K562 (cell line): ENCODE measurements around the gene KIAA1958. TPM values are rescaled to one million over a fixed set of nuclear protein-coding genes. Genes with fewer than 3 reads are reported as not detected.

Source experiments
- ATAC-seq: fragments of 200-7000 bp; cut with Tn5 transposase; 3 replicates; pipeline ENCODE4 v1.9.1; 2020; ENCODE audit warnings: moderate library complexity
- BruUV-seq: library from RNA; stranded (reverse); fragments of 400-500 nt; replicated peaks from 2 replicates; lab custom pipeline; 2021; lab: Mats Ljungman, UMichigan
- CTCF ChIA-PET: fragments of 300-600 bp; formaldehyde crosslinking; extraction: SDS; loops from one replicate; lab custom pipeline; 2021; ENCODE audit warnings: low intra/inter-chr PET ratio; lab: Yijun Ruan, JAX
- POLR2A ChIA-PET: fragments of 300-600, 350-650 bp; sonication (Branson Sonifier 250); formaldehyde crosslinking; extraction: SDS; loops from one replicate; lab custom pipeline; 2021; ENCODE audit warnings: antibody characterized with exemption, inconsistent platforms; lab: Yijun Ruan, JAX
- DNase-seq, 4 experiments: peaks; one replicate each; pipeline versions ENCODE4 v3.0.0 to v3.0.0-alpha.2; 2011 to 2018; ENCODE audit warnings: low spot score in 3 of 4, mixed read lengths in 3 of 4; ENCODE audit errors: extremely low read depth in 1 of 4
- FAIRE-seq: peaks from 2 replicates; lab custom pipeline; 2011; peaks lifted over from hg19 to GRCh38; lab: Jason Lieb, UNC
- H2AFZ ChIP-seq: 2 replicates; pipeline ENCODE4 v1.6.0; 2011; ENCODE audit warnings: low read depth, low read length, control low read depth, inconsistent platforms
- H3K27ac ChIP-seq: fragments of 200-600 bp; 3 replicates; pipeline ENCODE4 v1.8.0; 2011; ENCODE audit warnings: low read depth, mild to moderate bottlenecking, control low read depth, inconsistent platforms, low read length, moderate library complexity, mixed read lengths; ENCODE audit errors: extremely low read depth
- H3K27me3 ChIP-seq, 2 experiments: fragments of 300-600 bp in 1 of 2; 2 replicates in 1 of 2; 3 replicates in 1 of 2; pipeline versions ENCODE4 v1.6.0 to v1.8.0; 2011; ENCODE audit warnings: inconsistent platforms in 2 of 2, low read length in 2 of 2, mild to moderate bottlenecking in 1 of 2, mixed read lengths in 1 of 2, moderate library complexity in 1 of 2; ENCODE audit not compliant: control insufficient read depth in 2 of 2, insufficient read depth in 2 of 2
- H3K36me3 ChIP-seq: fragments of 300-600 bp; 3 replicates; pipeline ENCODE4 v1.8.0; 2011; ENCODE audit warnings: mild to moderate bottlenecking, low read length, inconsistent platforms; ENCODE audit not compliant: control insufficient read depth, insufficient read depth
- H3K4me1 ChIP-seq, 2 experiments: fragments of 200-600 bp in 1 of 2; replicated peaks in 1 of 2; 2 replicates in 1 of 2; 3 replicates in 1 of 2; pipeline versions ENCODE4 v1.5.1 to v1.8.0; 2011; ENCODE audit warnings: inconsistent platforms in 2 of 2, low read length in 2 of 2, mild to moderate bottlenecking in 1 of 2, mixed read lengths in 1 of 2, moderate library complexity in 1 of 2; ENCODE audit not compliant: control insufficient read depth in 2 of 2, insufficient read depth in 2 of 2
- H3K4me2 ChIP-seq: 2 replicates; pipeline ENCODE4 v1.6.1; 2011; ENCODE audit warnings: low read length, control low read depth, inconsistent platforms, mixed read lengths; ENCODE audit not compliant: insufficient read depth
- H3K4me3 ChIP-seq: fragments of 200-600 bp; sonication (generic), shearing (Covaris generic); 2 replicates; pipeline ENCODE4 v1.5.1; 2016; ENCODE audit warnings: control low read depth, inconsistent platforms
- H3K79me2 ChIP-seq: fragments of 200-600 bp; 3 replicates; pipeline ENCODE4 v1.8.0; 2011; ENCODE audit warnings: low read length, inconsistent platforms; ENCODE audit not compliant: control insufficient read depth, insufficient read depth
- H3K9ac ChIP-seq, 2 experiments: 2 replicates each; pipeline versions ENCODE4 v1.6.0 to v1.6.1; 2011; ENCODE audit warnings: low read depth in 2 of 2, low read length in 2 of 2, control low read depth in 1 of 2, inconsistent platforms in 1 of 2, mild to moderate bottlenecking in 1 of 2, mixed read lengths in 1 of 2; ENCODE audit not compliant: insufficient read depth in 1 of 2
- H3K9me1 ChIP-seq: one replicate; pipeline ENCODE4 v1.6.0; 2011; ENCODE audit warnings: inconsistent platforms, mild to moderate bottlenecking, low read length, moderate library complexity; ENCODE audit not compliant: control insufficient read depth, insufficient read depth
- H3K9me3 ChIP-seq: replicated peaks from 2 replicates; pipeline ENCODE4 v1.5.1; 2011; ENCODE audit warnings: low read depth, low read length, inconsistent platforms; ENCODE audit not compliant: control insufficient read depth, insufficient read depth
- H4K20me1 ChIP-seq: replicated peaks from 2 replicates; pipeline ENCODE4 v1.6.1; 2011; ENCODE audit warnings: low read length, inconsistent platforms, mixed read lengths; ENCODE audit not compliant: control insufficient read depth, insufficient read depth
- BRF1 ChIP-seq: IDR thresholded peaks from 3 replicates; pipeline ENCODE4 v1.6.1; 2011; ENCODE audit warnings: borderline replicate concordance, mild to moderate bottlenecking; ENCODE audit not compliant: insufficient read length; ENCODE audit errors: extremely low read depth
- CTCF ChIP-seq, 3 experiments: IDR thresholded peaks in 2 of 3; conservative IDR thresholded peaks in 1 of 3; 2 replicates each; pipeline ENCODE4 v1.5.1; 2011 to 2012; ENCODE audit warnings: low read length in 3 of 3, mild to moderate bottlenecking in 3 of 3, control low read depth in 2 of 3, improper control_type of control experiment in 1 of 3, inconsistent platforms in 1 of 3, low read depth in 1 of 3, mixed read lengths in 1 of 3, moderate library complexity in 1 of 3; ENCODE audit not compliant: insufficient read depth in 2 of 3
- FIP1L1 ChIP-seq: fragments of 200-400 bp; formaldehyde crosslinking; IDR thresholded peaks from 2 replicates; pipeline ENCODE4 v1.6.1; 2018; ENCODE audit warnings: mild to moderate bottlenecking, low read depth, low read length; ENCODE audit not compliant: poor library complexity, severe bottlenecking
- KLF6 ChIP-seq: fragments of 250-450 bp; sonication (Bioruptor Pico); IDR thresholded peaks from 2 replicates; pipeline ENCODE4 v1.4.0; 2020; ENCODE audit warnings: mild to moderate bottlenecking, moderate library complexity, borderline replicate concordance
- NBN ChIP-seq: fragments of 450-650 bp; IDR thresholded peaks from 2 replicates; pipeline ENCODE4 v1.6.1; 2016; ENCODE audit warnings: low read depth, mild to moderate bottlenecking
- SUPT5H ChIP-seq: fragments of 450-650 bp; IDR thresholded peaks from 2 replicates; pipeline ENCODE4 v1.6.1; 2016
- ZNF280A ChIP-seq: fragments of 450-650 bp; IDR thresholded peaks from 2 replicates; pipeline ENCODE4 v1.6.1; 2018; ENCODE audit warnings: mild to moderate bottlenecking, low read depth; ENCODE audit not compliant: partially characterized antibody
- ZNF41 ChIP-seq: fragments of 250-450 bp; sonication (Bioruptor Pico); conservative IDR thresholded peaks from 2 replicates; pipeline ENCODE4 v1.4.0; 2020; ENCODE audit warnings: mild to moderate bottlenecking
- ZNF445 ChIP-seq: fragments of 250-450 bp; sonication (Bioruptor Pico); IDR thresholded peaks from 2 replicates; pipeline ENCODE4 v1.4.0; 2020; ENCODE audit warnings: low read depth, mild to moderate bottlenecking, moderate library complexity
- WGBS: fragments of 100-300 bp; shearing (Covaris generic); methylation state at CpG from one replicate; pipeline ENCODE4 v1.1.6; 2016; ENCODE audit warnings: low coverage, mixed read lengths; ENCODE audit not compliant: insufficient coverage; ENCODE audit errors: missing lambda C conversion rate; 5-methylcytosine and 5-hydroxymethylcytosine counted together
- in situ Hi-C: fragments of 300-500 bp; cut with MboI; formaldehyde crosslinking; loops from 4 replicates; pipeline ENCODE4 v1.15.0; 2018; ENCODE audit warnings: inconsistent platforms, mixed read lengths
- intact Hi-C: fragments of 100-400 bp; cut with micrococcal nuclease; formaldehyde crosslinking; loops from 2 replicates; pipeline ENCODE4 v1.14.2; 2022
- polyA plus RNA-seq, 8 experiments: library from polyadenylated mRNA; depleted of rRNA in 4 of 8; stranded (reverse) in 5 of 8; unstranded in 3 of 8; fragments of >200 nt; fragmentation: Nextera tagmentation in 2 of 8; fragmentation: Illumina TruSeq in 1 of 8; extraction: Ambion mirVana in 2 of 8; extraction: Trizol in 1 of 8; gene quantifications; 2 replicates each; pipeline versions ENCODE4 v1.2.1 to v1.2.3, GENCODE V29; 2011 to 2014; ENCODE audit warnings: inconsistent platforms in 1 of 8, missing spikeins in 1 of 8
- total RNA-seq, 7 experiments: library from RNA; depleted of rRNA in 6 of 7; stranded (reverse); fragments of >200 nt in 6 of 7; fragmentation: Illumina TruSeq in 2 of 7; extraction: Trizol in 2 of 7; gene quantifications; 2 replicates each; pipeline versions ENCODE4 v1.2.1 to v1.2.3, GENCODE V29; 2011 to 2021; ENCODE audit warnings: low replicate concordance in 1 of 7

Gene KIAA1958
- total and polyA plus RNA-seq, 9 of the 15 experiments (the other 6 are each of a cell fraction or from before 2014, with no cell fraction given): 1.1 to 16.0 (median 10.1) TPM

GRCh38 chr9:112711050-112711689, 224.5 kb downstream of the KIAA1958 start (continued):
- peak; percentile 36 to 58 (median 47); a peak in 5 of 6 replicates for TF ChIP-seq CTCF (IDR thresholded peaks at IDR 0.05 in 2 of 3, conservative IDR thresholded peaks at IDR 0.05 in 1 of 3; ENCODE audit: insufficient read depth in 2 of 3, low read depth in 1 of 3, low read length in 3 of 3)
- TF ChIP-seq NBN: no peak
- TF ChIP-seq SUPT5H: no peak
- TF ChIP-seq KLF6: no peak
- TF ChIP-seq BRF1: no peak
- no peak for TF ChIP-seq ZNF41 (CRISPR knock-in tag)

GRCh38 chr9:112712678-112713077, 226.1 kb downstream of the KIAA1958 start:
- H3K79me2 ChIP-seq: peaks cover 88% of the 10 kb centered on the region
- BruUV-seq: no TSS peak
- no peak overlapping the region for H3K9ac ChIP-seq
- H3K4me1 ChIP-seq: peaks cover 0 to 6% of the 10 kb centered on the region in 2 experiments; a peak in 2 of 5 replicates
- intact Hi-C loops: loop anchor here (5.0 to 10.0 kb wide), 3 partner anchors 208 to 628 kb away; partner anchors contain the start of gene HSDL2
- FAIRE-seq: peak; percentile 15
- POLR2A ChIA-PET: interaction anchor here (0.7 to 1.4 kb wide), 3 partner anchors 31 to 333 kb away, joined by 3 read pairs; partner anchors contain the start of gene HSDL2
- no peaks in the 10 kb centered on the region; the same call in 1 of the 2 replicates for H4K20me1 ChIP-seq
- 0 out of 2 replicates have a peak, but pooled peaks cover 2% of the 10 kb centered on the region for H3K9me3 ChIP-seq
- TF ChIP-seq FIP1L1 (no peak), ZNF280A (peak; percentile 34), ZNF445 (CRISPR knock-in tag) (0 out of 2 replicates have a peak, but pooled peaks have one; percentile 28)
- TF ChIP-seq, all 486 proteins: peak for 2
- Histone ChIP-seq H3K9me1 (no peaks in the 10 kb centered on the region), H3K4me2 (no peak overlapping the region), H3K36me3 (peaks cover 48% of the 10 kb centered on the region), H3K27ac (no peak overlapping the region), H2AFZ (no peak overlapping the region), H3K27me3 (no peaks in the 10 kb centered on the region), H3K4me3 (no peak overlapping the region)
- CTCF ChIA-PET: no interaction called here
- ATAC-seq (no peak), DNase-seq (no peak)
- WGBS: 100% methylated on average over 3 of the region's 3 CpGs
- in situ Hi-C loops: no loop called here
